ENCODE results near the gene ELOVL6. TPM values are rescaled to one million over a fixed set of nuclear protein-coding genes. Genes with fewer than 3 reads are reported as not detected.

The ELOVL6 gene
- total and polyA plus RNA-seq, 10 of the 15 experiments (the other 5 are each of a cell fraction or from before 2014, with no cell fraction given): 3.9 to 33.5 (median 8.1) TPM

- TF ChIP-seq PRDM15 (CRISPR knock-in tag; IDR thresholded peaks at IDR 0.05) (no peak), PAX5 (IDR thresholded peaks at IDR 0.05; ENCODE audit: borderline replicate concordance, low read depth, low read length) (no peak)
Observed at GRCh38 chr4:110142461-110142860, 56.0 kb downstream of the ELOVL6 start (continued).

- BruUV-seq (replicated peaks): no TSS peak
- intact Hi-C loops (cut with micrococcal nuclease; ENCODE audit: unreplicated experiment): no loop called here
- H3K4me1 ChIP-seq (ENCODE audit: control insufficient read depth, insufficient read depth, low read length): no peaks in the 10 kb centered on the region
- no peaks in the 10 kb centered on the region for H3K27me3 ChIP-seq (replicated peaks in 1 of 2; ENCODE audit: control insufficient read depth in 2 of 2, insufficient read depth in 2 of 2, low read length in 1 of 2)
- H3K36me3 ChIP-seq (ENCODE audit: control insufficient read depth in 2 of 2, insufficient read depth in 2 of 2, low read length in 1 of 2): no peaks in the 10 kb centered on the region
- TF ChIP-seq RB1 (IDR thresholded peaks at IDR 0.05; ENCODE audit: borderline replicate concordance): no peak
- TF ChIP-seq ATF2 (IDR thresholded peaks at IDR 0.05; ENCODE audit: low read length): no peak
- no peak for TF ChIP-seq POLR2A (IDR thresholded peaks at IDR 0.05; ENCODE audit: low read depth, low read length)
- TF ChIP-seq NFIC (IDR thresholded peaks at IDR 0.05; ENCODE audit: low read depth, low read length): no peak
- TF ChIP-seq ZNF622 (IDR thresholded peaks at IDR 0.05): no peak
- no peak for TF ChIP-seq BCL3 (IDR thresholded peaks at IDR 0.05; ENCODE audit: borderline replicate concordance, insufficient read depth, low read depth, low read length, poor library complexity, severe bottlenecking)
- no peak for TF ChIP-seq SMAD5 (IDR thresholded peaks at IDR 0.05; ENCODE audit: low read depth)
- TF ChIP-seq CEBPB (IDR thresholded peaks at IDR 0.05; ENCODE audit: borderline replicate concordance in 1 of 2, low read depth in 2 of 2, low read length in 2 of 2): no peak
- no peak for TF ChIP-seq ZZZ3 (IDR thresholded peaks at IDR 0.05; ENCODE audit: control insufficient read depth, insufficient read length, low read depth)
- no peak for TF ChIP-seq CBX3 (IDR thresholded peaks at IDR 0.05; ENCODE audit: borderline replicate concordance, low read depth)
- RAD21 ChIA-PET (ENCODE audit: unreplicated experiment): interaction anchor here (1.3 kb wide), 1 partner anchor 11 kb away, joined by 3 read pairs; no protein-coding TSS in a partner anchor
- H2AFZ ChIP-seq (ENCODE audit: control insufficient read depth, low read depth, low read length): no peak overlapping the region
- 82% methylated on average over 3 of the region's 3 CpGs for WGBS (ENCODE audit: insufficient coverage, insufficient replicate concordance, low lambda C conversion rate, missing lambda C conversion rate)
- H4K20me1 ChIP-seq (ENCODE audit: control insufficient read depth, insufficient read depth): no peaks in the 10 kb centered on the region
- in situ Hi-C loops (cut with MboI): no loop called here
- no peak overlapping the region for H3K4me3 ChIP-seq
- no peak overlapping the region for H3K4me2 ChIP-seq (ENCODE audit: control insufficient read depth, insufficient read depth)
- POLR2A ChIA-PET: no interaction called here
- H3K9me3 ChIP-seq (replicated peaks; ENCODE audit: control insufficient read depth, insufficient read depth, low read length): no peaks in the 10 kb centered on the region
- DNase-seq (ENCODE audit: low read depth, low spot score): no peak
- no peak for FAIRE-seq
- SMC1A ChIA-PET (ENCODE audit: uncharacterized antibody, unreplicated experiment): interaction anchor here (1.2 to 4.0 kb wide), 4 partner anchors 10 to 26 kb away, joined by 3 to 17 read pairs (median 4); no protein-coding TSS in a partner anchor
- H3K9ac ChIP-seq (ENCODE audit: control insufficient read depth, insufficient read depth, low read length): no peak overlapping the region
- no peak for ATAC-seq
- no peaks in the 10 kb centered on the region for H3K79me2 ChIP-seq (ENCODE audit: control insufficient read depth, insufficient read depth, low read length)
- CTCF ChIA-PET: interaction anchor here (0.6 to 1.8 kb wide), 3 partner anchors 72 to 381 kb away, joined by 3 to 4 read pairs (median 3); no protein-coding TSS in a partner anchor
- H3K27ac ChIP-seq (ENCODE audit: control insufficient read depth, insufficient read depth): no peak overlapping the region
Observed at GRCh38 chr4:110139815-110140214, 58.6 kb downstream of the ELOVL6 start.
